AG04449 (cell line): ENCODE results near the gene AMPD1.

ENCODE experiments used
- CTCF ChIA-PET: fragments of 350-600 bp; formaldehyde crosslinking; extraction: SDS; loops from one replicate; lab custom pipeline; 2021; ENCODE audit warnings: antibody characterized with exemption; lab: Yijun Ruan, JAX
- POLR2A ChIA-PET: fragments of 400-600, 350-600 bp; formaldehyde crosslinking; extraction: SDS; loops from one replicate; lab custom pipeline; 2020; ENCODE audit warnings: antibody characterized with exemption, inconsistent platforms; lab: Yijun Ruan, JAX
- DNase-seq: peaks from one replicate; pipeline ENCODE4 v3.0.0-alpha.2; 2010; ENCODE audit warnings: low read depth, low spot score
- H3K4me3 ChIP-seq: 2 replicates; pipeline ENCODE4 v1.5.1; 2011; ENCODE audit warnings: low read depth, mild to moderate bottlenecking, control low read depth, low read length
- CTCF ChIP-seq: IDR thresholded peaks from one replicate; pipeline ENCODE4 v1.5.1; 2011; ENCODE audit warnings: mild to moderate bottlenecking, moderate library complexity, low read length, control low read depth, inconsistent platforms; ENCODE audit not compliant: insufficient read depth; ENCODE audit errors: missing control alignments

AMPD1 gene

GRCh38 chr1:114729782-114730181 lies 34.4 kb upstream of the AMPD1 start:
- no peak for DNase-seq
- ChIA-PET POLR2A (no interaction called here), CTCF (no interaction called here)
- TF ChIP-seq CTCF, result no peak
- H3K4me3 ChIP-seq, result no peak overlapping the region

GRCh38 chr1:114728553-114728952 lies 33.2 kb upstream of the AMPD1 start:
- ChIA-PET CTCF (no interaction called here), POLR2A (no interaction called here)
- no peak for TF ChIP-seq CTCF
- DNase-seq, result no peak
- H3K4me3 ChIP-seq, result no peak overlapping the region

GRCh38 chr1:114725230-114725629 lies 29.9 kb upstream of the AMPD1 start:
- ChIA-PET POLR2A (no interaction called here), CTCF (no interaction called here)
- no peak overlapping the region for H3K4me3 ChIP-seq
- no peak for DNase-seq
- no peak for TF ChIP-seq CTCF

- no peak for DNase-seq
- TF ChIP-seq CTCF, result no peak
- H3K4me3 ChIP-seq, result no peak overlapping the region
- POLR2A ChIA-PET, result no interaction called here
- CTCF ChIA-PET, result no interaction called here
These were observed 28.6 kb upstream of the AMPD1 start for GRCh38 chr1:114723915-114724314.

- CTCF ChIA-PET, result no interaction called here
- DNase-seq, result no peak
- no peak overlapping the region for H3K4me3 ChIP-seq
- POLR2A ChIA-PET, result no interaction called here
- TF ChIP-seq CTCF, result no peak
These were observed 28.1 kb upstream of the AMPD1 start for GRCh38 chr1:114723457-114723856.

- ChIA-PET CTCF (interaction anchor here (1.6 kb wide), 1 partner anchor 22 kb away, joined by 3 read pairs; no protein-coding TSS in a partner anchor), POLR2A (interaction anchor here (0.8 kb wide), 1 partner anchor 36 kb away, joined by 3 read pairs; no protein-coding TSS in a partner anchor)
- no peak for TF ChIP-seq CTCF
- H3K4me3 ChIP-seq, result no peak overlapping the region
- DNase-seq, result no peak
These were observed 25.1 kb upstream of the AMPD1 start for GRCh38 chr1:114720492-114720891.
